CD14-positive monocyte (primary cell): ENCODE results near the gene ZNF423. TPM values are rescaled to one million over a fixed set of nuclear protein-coding genes. Genes with fewer than 3 reads are reported as not detected.

Experiments used
- DNase-seq, 3 donors: peaks; one replicate each; pipeline ENCODE4 v3.0.0-alpha.2; 2011 to 2022
- H2AFZ ChIP-seq: 2 replicates; pipeline ENCODE4 v1.6.0; 2012; ENCODE audit warnings: mild to moderate bottlenecking, low read depth, low read length, inconsistent platforms; ENCODE audit not compliant: insufficient read depth, poor library complexity, severe bottlenecking
- H3K27ac ChIP-seq, 2 donors: 1 replicate in 1 of 2; 2 replicates in 1 of 2; pipeline ENCODE4 v1.5.1; 2012 to 2013; ENCODE audit warnings: low read length in 2 of 2, control low read depth in 1 of 2, inconsistent platforms in 1 of 2, low read depth in 1 of 2, mild to moderate bottlenecking in 1 of 2
- H3K27me3 ChIP-seq, 2 donors: one replicate each; pipeline versions ENCODE4 v1.6.0 to v1.6.1; 2011 to 2013; ENCODE audit warnings: low read length in 2 of 2; ENCODE audit not compliant: control insufficient read depth in 2 of 2, insufficient read depth in 2 of 2
- H3K36me3 ChIP-seq, 2 donors: replicated peaks in 1 of 2; 1 replicate in 1 of 2; 2 replicates in 1 of 2; pipeline versions ENCODE4 v1.5.1 to v1.6.1; 2012 to 2013; ENCODE audit warnings: low read length in 2 of 2, control low read depth in 1 of 2, inconsistent platforms in 1 of 2, mild to moderate bottlenecking in 1 of 2; ENCODE audit not compliant: insufficient read depth in 2 of 2, control insufficient read depth in 1 of 2
- H3K4me1 ChIP-seq, 2 donors: 1 replicate in 1 of 2; 2 replicates in 1 of 2; pipeline versions ENCODE4 v1.5.1 to v1.6.1; 2012 to 2013; ENCODE audit warnings: low read length in 2 of 2, control low read depth in 1 of 2, inconsistent platforms in 1 of 2, mild to moderate bottlenecking in 1 of 2, moderate library complexity in 1 of 2; ENCODE audit not compliant: insufficient read depth in 2 of 2, control insufficient read depth in 1 of 2
- H3K4me2 ChIP-seq: replicated peaks from 2 replicates; pipeline ENCODE3; 2012; ENCODE audit warnings: low read length, moderate library complexity, mild to moderate bottlenecking; ENCODE audit not compliant: poor library complexity, severe bottlenecking; ENCODE audit errors: extremely low read depth
- H3K4me3 ChIP-seq, 3 experiments: fragments of 200-600 bp in 1 of 3; sonication (generic) in 1 of 3; replicated peaks in 1 of 3; 1 replicate in 2 of 3; 2 replicates in 1 of 3; pipeline ENCODE4 v1.5.1; 2011 to 2013; ENCODE audit warnings: low read length in 3 of 3, mild to moderate bottlenecking in 3 of 3, control low read depth in 2 of 3, low read depth in 2 of 3, inconsistent platforms in 1 of 3, moderate library complexity in 1 of 3
- H3K79me2 ChIP-seq: 2 replicates; pipeline ENCODE4 v1.6.0; 2012; ENCODE audit warnings: mild to moderate bottlenecking, control low read depth, inconsistent platforms, low read length, moderate library complexity; ENCODE audit not compliant: insufficient read depth
- H3K9ac ChIP-seq: 2 replicates; pipeline ENCODE4 v1.6.0; 2017; ENCODE audit warnings: low read length, mild to moderate bottlenecking; ENCODE audit not compliant: insufficient read depth, poor library complexity, severe bottlenecking
- H3K9me3 ChIP-seq, 2 donors: replicated peaks in 1 of 2; 1 replicate in 1 of 2; 2 replicates in 1 of 2; pipeline versions ENCODE4 v1.5.1 to v1.6.1; 2012 to 2013; ENCODE audit warnings: low read length in 2 of 2, control low read depth in 1 of 2; ENCODE audit not compliant: control insufficient read depth in 1 of 2, insufficient read depth in 1 of 2
- H4K20me1 ChIP-seq: 2 replicates; pipeline ENCODE4 v1.6.0; 2012; ENCODE audit warnings: mild to moderate bottlenecking, low read length, control low read depth, moderate library complexity; ENCODE audit not compliant: insufficient read depth
- H3K27ac Mint-ChIP-seq, 7 donors: one replicate each; pipeline ENCODE4 v1.8.0; 2020; ENCODE audit warnings: mild to moderate bottlenecking in 7 of 7, mixed read lengths in 7 of 7, moderate library complexity in 6 of 7, inconsistent platforms in 2 of 7
- H3K27me3 Mint-ChIP-seq, 3 donors: one replicate each; pipeline ENCODE4 v1.8.0; 2021 to 2022; ENCODE audit warnings: low read depth in 3 of 3, mild to moderate bottlenecking in 3 of 3, mixed read lengths in 3 of 3, moderate library complexity in 3 of 3, inconsistent platforms in 1 of 3
- H3K36me3 Mint-ChIP-seq, 2 donors: one replicate each; pipeline ENCODE4 v1.8.0; 2020; ENCODE audit warnings: mixed read lengths in 2 of 2, inconsistent platforms in 1 of 2, mild to moderate bottlenecking in 1 of 2
- H3K4me1 Mint-ChIP-seq: one replicate; pipeline ENCODE4 v1.8.0; 2020; ENCODE audit warnings: mild to moderate bottlenecking, mixed read lengths
- H3K4me3 Mint-ChIP-seq, 2 donors: one replicate each; pipeline ENCODE4 v1.8.0; 2020; ENCODE audit warnings: mild to moderate bottlenecking in 2 of 2, mixed read lengths in 2 of 2, moderate library complexity in 1 of 2
- H3K9me3 Mint-ChIP-seq, 7 donors: one replicate each; pipeline ENCODE4 v1.8.0; 2020 to 2022; ENCODE audit warnings: mixed read lengths in 7 of 7, mild to moderate bottlenecking in 6 of 7, moderate library complexity in 6 of 7, inconsistent platforms in 2 of 7
- WGBS: methylation state at CpG from one replicate; pipeline ENCODE4 v1.1.5; 2013; ENCODE audit warnings: missing lambda C conversion rate; ENCODE audit not compliant: insufficient coverage; 5-methylcytosine and 5-hydroxymethylcytosine counted together
- intact Hi-C, 2 donors: fragments of 100-400 bp; cut with micrococcal nuclease; formaldehyde crosslinking; loops; one replicate each; pipeline versions ENCODE4 v1.15.0 to v1.15.1; 2023
- polyA plus RNA-seq, 3 donors: library from polyadenylated mRNA; depleted of rRNA in 1 of 3; unstranded in 2 of 3; stranded (reverse) in 1 of 3; fragments of 300-500 nt in 2 of 3; fragments of >200 nt in 1 of 3; fragmentation: Illumina TruSeq in 2 of 3; gene quantifications; 1 replicate in 2 of 3; 2 replicates in 1 of 3; pipeline ENCODE4 v1.2.3, GENCODE V29; 2012 to 2021
- TF ChIP-seq, protein P1 (sequence below): fragments of 200-600 bp; IDR thresholded peaks from one replicate; pipeline ENCODE4 v1.8.0; 2022; ENCODE audit warnings: antibody characterized with exemption, mild to moderate bottlenecking

Gene ZNF423
- polyA plus RNA-seq, 3 donors: not detected

DNA sequence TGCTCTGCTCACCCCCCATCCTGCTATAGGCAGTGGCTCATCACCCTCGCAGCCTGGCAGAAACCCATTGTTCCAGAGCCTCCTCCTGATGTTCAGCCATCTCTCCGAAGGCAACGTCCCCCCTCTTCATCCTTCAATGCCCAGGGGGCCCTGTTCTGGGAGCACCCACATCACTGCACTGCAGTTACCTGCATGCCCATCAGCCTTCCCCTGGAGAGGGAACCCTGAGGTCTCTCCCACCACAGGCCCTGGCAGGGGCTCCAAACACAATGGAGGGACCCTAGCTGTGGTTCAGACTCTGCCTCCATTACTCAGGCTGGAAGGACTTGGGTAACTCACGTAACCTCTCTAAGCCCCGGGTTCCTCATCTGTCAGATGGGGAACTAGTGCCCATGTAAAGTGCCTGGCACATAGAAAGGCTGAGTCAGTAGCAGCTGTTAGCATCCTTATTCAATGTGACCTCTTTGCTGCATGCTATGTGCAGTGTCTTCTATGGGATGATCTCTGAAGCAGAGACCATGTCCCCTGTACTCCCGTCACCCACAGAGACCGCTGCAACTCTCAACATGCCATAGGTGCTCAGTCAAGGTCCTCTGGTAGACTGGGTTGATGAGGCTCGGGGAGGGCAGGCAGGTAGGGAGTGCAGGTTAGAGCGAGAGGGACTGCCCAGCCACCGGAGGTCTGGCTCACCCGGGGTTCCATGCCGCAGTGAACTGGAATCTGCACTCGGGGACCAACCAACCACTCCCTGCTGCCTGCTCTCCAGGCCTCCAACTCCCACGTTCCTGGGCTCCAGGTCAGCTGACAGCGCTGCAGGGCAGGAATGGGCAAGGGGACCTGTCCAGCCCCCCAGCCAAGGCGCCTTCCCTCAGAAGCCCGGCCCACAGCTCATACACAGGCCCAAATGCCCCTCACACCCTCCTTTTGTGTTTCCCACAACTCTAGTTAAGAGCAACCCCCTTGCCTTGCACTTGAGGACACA is 233.2 kb downstream of the ZNF423 start:
- Mint-ChIP-seq H3K27me3 (no peaks in the 10 kb centered on the region), H3K4me1 (no peaks in the 10 kb centered on the region), H3K36me3 (no peaks in the 10 kb centered on the region), H3K9me3 (no peaks in the 10 kb centered on the region), H3K4me3 (peak overlapping the region in 1 of 2 donors; percentile 7), H3K27ac (no peak overlapping the region)
- Histone ChIP-seq H3K9me3 (no peaks in the 10 kb centered on the region), H3K4me3 (no peak overlapping the region), H2AFZ (no peak overlapping the region), H3K36me3 (no peaks in the 10 kb centered on the region), H3K9ac (no peak overlapping the region), H3K4me1 (no peaks in the 10 kb centered on the region), H4K20me1 (no peaks in the 10 kb centered on the region), H3K4me2 (no peak overlapping the region), H3K27ac (no peak overlapping the region), H3K79me2 (no peaks in the 10 kb centered on the region), H3K27me3 (no peaks in the 10 kb centered on the region)
- intact Hi-C loops: no loop called here
- TF ChIP-seq, protein P1, sequence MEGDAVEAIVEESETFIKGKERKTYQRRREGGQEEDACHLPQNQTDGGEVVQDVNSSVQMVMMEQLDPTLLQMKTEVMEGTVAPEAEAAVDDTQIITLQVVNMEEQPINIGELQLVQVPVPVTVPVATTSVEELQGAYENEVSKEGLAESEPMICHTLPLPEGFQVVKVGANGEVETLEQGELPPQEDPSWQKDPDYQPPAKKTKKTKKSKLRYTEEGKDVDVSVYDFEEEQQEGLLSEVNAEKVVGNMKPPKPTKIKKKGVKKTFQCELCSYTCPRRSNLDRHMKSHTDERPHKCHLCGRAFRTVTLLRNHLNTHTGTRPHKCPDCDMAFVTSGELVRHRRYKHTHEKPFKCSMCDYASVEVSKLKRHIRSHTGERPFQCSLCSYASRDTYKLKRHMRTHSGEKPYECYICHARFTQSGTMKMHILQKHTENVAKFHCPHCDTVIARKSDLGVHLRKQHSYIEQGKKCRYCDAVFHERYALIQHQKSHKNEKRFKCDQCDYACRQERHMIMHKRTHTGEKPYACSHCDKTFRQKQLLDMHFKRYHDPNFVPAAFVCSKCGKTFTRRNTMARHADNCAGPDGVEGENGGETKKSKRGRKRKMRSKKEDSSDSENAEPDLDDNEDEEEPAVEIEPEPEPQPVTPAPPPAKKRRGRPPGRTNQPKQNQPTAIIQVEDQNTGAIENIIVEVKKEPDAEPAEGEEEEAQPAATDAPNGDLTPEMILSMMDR: no peak
- no peak for DNase-seq
- 92% methylated on average over 16 of the region's 17 CpGs for WGBS

DNA sequence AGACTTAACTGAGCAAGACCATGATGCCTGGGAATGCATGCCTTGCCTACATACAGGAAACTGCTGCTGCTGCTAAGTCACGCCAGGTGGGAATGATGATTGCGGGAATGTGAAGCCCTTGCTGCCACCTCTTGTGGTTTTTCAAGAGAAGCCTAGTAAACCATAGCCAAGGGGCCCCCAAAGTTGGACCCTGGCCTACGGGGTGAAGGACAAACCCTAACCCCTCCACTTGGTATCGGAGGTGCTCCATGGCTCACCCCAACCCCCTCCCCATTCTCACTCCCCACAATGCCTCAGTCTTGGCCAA is 233.9 kb downstream of the ZNF423 start:
- Histone ChIP-seq H3K79me2 (no peaks in the 10 kb centered on the region), H3K27me3 (no peaks in the 10 kb centered on the region), H3K4me3 (no peak overlapping the region), H4K20me1 (no peaks in the 10 kb centered on the region), H3K4me1 (no peaks in the 10 kb centered on the region), H2AFZ (no peak overlapping the region), H3K4me2 (no peak overlapping the region), H3K27ac (no peak overlapping the region), H3K9me3 (no peaks in the 10 kb centered on the region), H3K9ac (no peak overlapping the region), H3K36me3 (no peaks in the 10 kb centered on the region)
- Mint-ChIP-seq H3K36me3 (no peaks in the 10 kb centered on the region), H3K4me3 (no peak overlapping the region), H3K27me3 (no peaks in the 10 kb centered on the region), H3K9me3 (no peaks in the 10 kb centered on the region), H3K4me1 (no peaks in the 10 kb centered on the region), H3K27ac (no peak overlapping the region)
- 95% methylated on average over 2 of the region's 4 CpGs for WGBS
- intact Hi-C loops: no loop called here
- no peak for DNase-seq
- TF ChIP-seq, protein P1: no peak
